GM19463 (cell line): ENCODE data around the gene ABCF2.

Experiments used
- ATAC-seq: cut with Tn5 transposase; IDR thresholded peaks from one replicate; pipeline ENCODE4 v1.9.1; 2021; ENCODE audit warnings: mild to moderate bottlenecking, moderate library complexity; ENCODE audit not compliant: unreplicated experiment

The ABCF2 gene

GRCh38 chr7:151252961-151253711 is 26.1 kb upstream of the ABCF2 start:
- no peak for ATAC-seq

- no peak for ATAC-seq
These were observed 25.5 kb upstream of the ABCF2 start for GRCh38 chr7:151252561-151252835.

- ATAC-seq, result no peak
These were observed 24.9 kb upstream of the ABCF2 start for GRCh38 chr7:151251689-151252560.

- no peak for ATAC-seq
These were observed 24.3 kb upstream of the ABCF2 start for GRCh38 chr7:151251328-151251688.

GRCh38 chr7:151250181-151251132 is 23.5 kb upstream of the ABCF2 start:
- ATAC-seq, result no peak

GRCh38 chr7:151249732-151250072 is 22.7 kb upstream of the ABCF2 start:
- ATAC-seq, result no peak

GRCh38 chr7:151249034-151249731 is 22.2 kb upstream of the ABCF2 start:
- ATAC-seq, result no peak

GRCh38 chr7:151248346-151249033 is 21.5 kb upstream of the ABCF2 start, which contains the start of gene SMARCD3:
SMARCD3 (minus strand) TSS chr7:151248694; CDS start chr7:151248562, 132 bp downstream.
- no peak for ATAC-seq

GRCh38 chr7:151247611-151248345 is 20.8 kb upstream of the ABCF2 start:
- ATAC-seq, result no peak

- ATAC-seq, result no peak
These were observed 20.0 kb upstream of the ABCF2 start for GRCh38 chr7:151246851-151247580.

- ATAC-seq, result no peak
These were observed 19.3 kb upstream of the ABCF2 start for GRCh38 chr7:151246102-151246850.

GRCh38 chr7:151245360-151246101 is 18.5 kb upstream of the ABCF2 start:
- ATAC-seq, result peak; percentile 50

GRCh38 chr7:151244841-151245346 is 17.9 kb upstream of the ABCF2 start:
- ATAC-seq, result peak; percentile 3

- no peak for ATAC-seq
These were observed 17.3 kb upstream of the ABCF2 start for GRCh38 chr7:151244196-151244840.

- no peak for ATAC-seq
These were observed 16.6 kb upstream of the ABCF2 start for GRCh38 chr7:151243408-151244195.

GRCh38 chr7:151243045-151243349 is 16.0 kb upstream of the ABCF2 start:
- ATAC-seq, result no peak
